Measurements from ENCODE around the gene NTNG1. TPM values are rescaled to one million over a fixed set of nuclear protein-coding genes. Genes with fewer than 3 reads are reported as not detected.
"Not testable (repeated sequence)": the region's sequence is repeated elsewhere in the genome, so short reads cannot be mapped to it uniquely, and the experiment has no call there.

NTNG1 gene
- total RNA-seq: 1 to 10 TPM; 2.5 to 2.6 TPM
- 1.1 TPM for polyA plus RNA-seq (2013, experiment 1 of 2)
- 1.5 TPM for polyA plus RNA-seq (2013, experiment 2 of 2)
- long read RNA-seq, experiment 1: 0 reads
- long read RNA-seq, experiment 2, partial matches to known transcripts: 1 of 2 reads
- long read RNA-seq, experiment 2, other reads (novel, unspliced or antisense): 1 of 2 reads
- long read RNA-seq, experiment 3, partial matches to known transcripts: 0 of 1 reads
- long read RNA-seq, experiment 3, other reads (novel, unspliced or antisense): 1 of 1 reads
- long read RNA-seq, experiment 4: 0 reads

GRCh38 chr1:107140703-107141490, at the start of gene NTNG1:
TSS of gene NTNG1 (plus strand) at chr1:107141039.
- H3K27ac ChIP-seq (ENCODE audit: low read depth, low read length): no peak within 1 kb of the TSS
- Mint-ChIP-seq H3K4me3 (peak within 1 kb of the TSS; percentile 73), H3K36me3 (ENCODE audit: low read depth) (no peaks in the 10 kb centered on the region), H3K9me3 (no peaks in the 10 kb centered on the region), H3K27ac (no peak within 1 kb of the TSS), H3K4me1 (peaks cover 18% of the 10 kb centered on the region), H3K27me3 (ENCODE audit: insufficient read depth) (peaks cover 27% of the 10 kb centered on the region)
- H3K27me3 ChIP-seq (ENCODE audit: control insufficient read depth, insufficient read depth, low read length, poor library complexity, severe bottlenecking): peaks cover 32% of the 10 kb centered on the region
- no peaks in the 10 kb centered on the region for H3K36me3 ChIP-seq (ENCODE audit: control insufficient read depth, insufficient read depth, low read length)
- no peak for TF ChIP-seq CTCF (conservative IDR thresholded peaks at IDR 0.05)
- peak; percentile 77 for DNase-seq
- no peak within 1 kb of the TSS for H3K9ac ChIP-seq (ENCODE audit: extremely low read depth, low read length, poor library complexity, severe bottlenecking)
- peak within 1 kb of the TSS; percentile 87 for H3K4me3 ChIP-seq (ENCODE audit: low read length)
- WGBS, 2 experiments (ENCODE audit: insufficient coverage in 1 of 2, insufficient read length in 1 of 2): 0% methylated on average over 6 to 78 of the region's 79 CpGs
- no peaks in the 10 kb centered on the region for H3K9me3 ChIP-seq (ENCODE audit: control insufficient read depth, low read length)
- no peaks in the 10 kb centered on the region for H3K4me1 ChIP-seq (ENCODE audit: control insufficient read depth, insufficient read depth, low read length)

GRCh38 chr1:107091418-107091817, 49.4 kb upstream of the NTNG1 start:
- DNase-seq: no peak
- Mint-ChIP-seq H3K36me3 (ENCODE audit: low read depth) (no peaks in the 10 kb centered on the region), H3K27ac (no peak overlapping the region), H3K4me1 (no peaks in the 10 kb centered on the region), H3K27me3 (ENCODE audit: insufficient read depth) (no peaks in the 10 kb centered on the region), H3K4me3 (no peak overlapping the region), H3K9me3 (no peaks in the 10 kb centered on the region)
- Histone ChIP-seq H3K4me3 (ENCODE audit: low read length) (no peak overlapping the region), H3K27ac (ENCODE audit: low read depth, low read length) (no peak overlapping the region), H3K27me3 (ENCODE audit: control insufficient read depth, insufficient read depth, low read length, poor library complexity, severe bottlenecking) (no peaks in the 10 kb centered on the region), H3K9me3 (ENCODE audit: control insufficient read depth, low read length) (no peaks in the 10 kb centered on the region), H3K4me1 (ENCODE audit: control insufficient read depth, insufficient read depth, low read length) (no peaks in the 10 kb centered on the region), H3K9ac (ENCODE audit: extremely low read depth, low read length, poor library complexity, severe bottlenecking) (no peak overlapping the region), H3K36me3 (ENCODE audit: control insufficient read depth, insufficient read depth, low read length) (no peaks in the 10 kb centered on the region)
- 86% methylated on average over 1 of the region's 1 CpG; no CpG with 5 or more reads in 1 of the 2 experiments for WGBS, 2 experiments (ENCODE audit: insufficient coverage in 1 of 2, insufficient read length in 1 of 2)
- TF ChIP-seq CTCF (conservative IDR thresholded peaks at IDR 0.05): no peak

- H3K36me3 ChIP-seq (ENCODE audit: control insufficient read depth, insufficient read depth, low read length); H3K27ac ChIP-seq (ENCODE audit: low read depth, low read length); H3K27ac Mint-ChIP-seq; H3K36me3 Mint-ChIP-seq (ENCODE audit: low read depth); H3K27me3 ChIP-seq (ENCODE audit: control insufficient read depth, insufficient read depth, low read length, poor library complexity, severe bottlenecking); H3K4me3 Mint-ChIP-seq; H3K27me3 Mint-ChIP-seq (ENCODE audit: insufficient read depth); H3K9me3 Mint-ChIP-seq; H3K4me3 ChIP-seq (ENCODE audit: low read length); DNase-seq; H3K4me1 ChIP-seq (ENCODE audit: control insufficient read depth, insufficient read depth, low read length); H3K9ac ChIP-seq (ENCODE audit: extremely low read depth, low read length, poor library complexity, severe bottlenecking); H3K4me1 Mint-ChIP-seq; H3K9me3 ChIP-seq (ENCODE audit: control insufficient read depth, low read length): not testable (repeated sequence)
- WGBS, 2 experiments (ENCODE audit: insufficient coverage in 1 of 2, insufficient read length in 1 of 2): 100% methylated on average over 1 of the region's 1 CpG; no CpG with 5 or more reads in 1 of the 2 experiments
Observed at GRCh38 chr1:107093395-107093794, 47.4 kb upstream of the NTNG1 start.
